Inferior parietal cortex (tissue), 1 donor: ENCODE data around the gene GPR84.

Experiments
- DNase-seq: peaks from one replicate; pipeline ENCODE4 v3.0.0-alpha.2; 2016; ENCODE audit errors: extremely low spot score

GPR84 gene

GRCh38 chr12:54392485-54393206 lies 28.4 kb upstream of the GPR84 start:
- DNase-seq: no peak

DNA sequence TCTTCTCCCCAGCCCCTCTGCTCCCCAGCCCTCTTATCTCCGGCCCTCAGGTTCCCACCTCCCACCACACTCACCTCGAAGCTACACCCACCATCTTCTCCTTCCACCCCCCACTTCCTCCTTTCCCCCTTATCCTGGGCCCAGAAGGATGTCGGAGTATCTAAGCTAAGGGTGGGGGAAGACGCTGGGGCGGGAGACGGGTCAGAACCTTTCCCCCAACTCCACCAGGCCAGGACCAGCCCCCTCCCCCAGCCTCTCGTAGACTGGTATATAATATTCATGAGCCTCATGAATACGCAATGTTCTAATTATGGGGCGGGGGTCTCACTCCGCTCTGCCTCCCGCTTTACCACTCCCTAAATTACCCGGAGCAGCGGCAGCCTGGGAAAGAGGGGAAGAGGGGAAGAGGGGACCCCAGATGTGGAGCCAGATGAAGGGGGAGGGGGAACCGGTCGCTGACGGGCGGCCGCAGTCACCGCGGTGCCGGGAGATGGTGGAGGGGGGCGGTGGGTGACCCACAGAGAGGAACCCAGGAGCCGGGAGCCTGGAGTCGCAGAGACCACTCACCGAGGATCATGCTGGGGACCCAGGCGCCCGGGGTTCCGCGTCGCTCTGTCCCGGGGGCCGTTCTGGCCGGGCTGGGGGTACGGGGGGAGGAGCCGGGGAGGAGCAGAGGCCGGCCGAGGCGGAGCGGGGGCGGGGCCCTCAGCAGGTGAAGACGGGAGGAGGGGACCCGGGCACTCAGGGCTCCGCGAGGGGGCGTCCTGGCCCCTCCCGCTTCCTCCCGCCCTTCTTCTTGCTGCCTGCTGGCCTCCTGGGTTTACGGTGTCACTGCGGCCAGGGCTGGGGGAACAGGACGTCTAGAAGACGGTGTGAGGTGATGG lies 26.6 kb upstream of the GPR84 start:
- DNase-seq: no peak

GRCh38 chr12:54390176-54390667 lies 25.9 kb upstream of the GPR84 start:
- DNase-seq: no peak

- DNase-seq: no peak
Observed at GRCh38 chr12:54389607-54390175, 25.4 kb upstream of the GPR84 start.

DNA sequence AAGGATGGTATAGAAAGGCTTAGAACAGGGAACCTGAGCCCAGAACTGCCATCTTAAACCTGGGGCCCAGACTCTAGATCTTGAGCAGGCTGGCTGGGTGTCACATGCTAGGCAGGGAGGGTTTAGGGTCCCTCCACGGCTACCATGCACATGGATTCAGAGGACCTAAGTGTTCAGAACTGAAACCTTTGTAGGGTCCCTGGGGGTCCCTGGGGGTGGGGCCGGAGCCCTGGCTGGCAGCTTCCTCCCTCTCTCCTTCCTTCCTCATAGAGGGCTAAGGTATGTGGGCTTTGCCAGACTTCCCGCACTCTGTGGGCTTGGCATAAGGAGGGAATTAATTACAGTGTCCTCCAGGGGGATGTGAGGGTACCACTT lies 24.8 kb upstream of the GPR84 start:
- no peak for DNase-seq

DNA sequence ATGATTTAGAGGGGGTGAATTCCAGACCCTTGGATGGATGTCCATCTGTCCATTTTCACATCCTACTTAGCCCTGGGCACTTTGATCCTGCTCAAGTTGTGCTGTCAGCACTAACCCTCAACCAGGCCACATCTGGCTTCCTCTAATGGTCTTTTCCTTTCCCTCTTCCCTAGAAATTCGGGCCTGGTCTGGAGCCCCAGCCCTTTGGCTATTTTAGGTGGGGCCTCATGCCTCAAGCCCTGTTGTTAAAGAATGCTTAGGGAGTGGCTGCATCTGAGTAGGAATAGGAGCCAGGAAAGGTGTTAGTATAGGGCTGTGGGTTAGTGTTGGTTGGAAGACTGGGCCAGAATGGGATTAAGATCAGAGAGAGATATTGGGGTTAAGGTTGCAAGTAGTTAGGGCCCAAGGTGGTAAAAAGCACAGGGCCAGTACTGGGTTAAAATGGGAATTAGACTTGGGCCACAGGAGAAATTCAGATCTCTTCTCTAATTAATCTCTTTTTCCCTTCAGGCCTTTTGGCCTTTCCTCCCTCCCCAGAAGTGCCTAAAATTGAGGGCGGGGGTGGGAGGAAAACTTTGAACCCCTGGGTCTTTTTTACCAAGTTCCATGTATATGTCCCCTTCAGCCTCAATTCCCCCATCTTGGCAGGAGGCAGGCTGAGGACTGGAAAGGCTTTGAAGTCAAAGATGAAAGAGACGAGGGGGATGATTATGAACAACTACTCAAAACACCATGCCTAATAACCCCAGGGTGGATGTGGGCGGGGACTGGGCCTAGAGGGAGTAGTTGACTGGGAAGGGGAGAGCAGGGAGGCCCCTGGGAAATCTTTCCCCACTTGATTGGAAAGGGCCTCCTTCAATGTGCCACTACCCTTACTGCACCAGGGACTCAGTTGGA lies 24.2 kb upstream of the GPR84 start:
- DNase-seq: no peak

DNA sequence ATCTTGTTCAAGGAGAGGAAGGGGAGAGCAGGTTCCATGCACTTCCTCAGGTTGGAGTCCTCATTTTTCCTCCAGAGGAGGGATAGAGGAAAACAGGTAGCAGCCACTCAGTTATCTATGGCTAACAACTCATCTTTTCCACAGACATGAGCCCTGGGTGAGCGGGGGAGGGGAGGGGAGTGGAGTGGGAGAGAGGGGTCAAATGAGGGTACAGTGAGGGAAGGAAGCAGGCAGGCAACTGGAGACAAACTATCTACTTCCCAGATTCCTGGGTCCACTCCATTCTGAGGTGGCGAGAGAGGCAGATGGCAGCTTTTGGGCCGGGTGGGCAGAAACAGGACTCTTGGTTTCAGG lies 22.8 kb upstream of the GPR84 start:
- no peak for DNase-seq

GRCh38 chr12:54386403-54387113 lies 22.3 kb upstream of the GPR84 start:
- DNase-seq: no peak

- no peak for DNase-seq
Observed at GRCh38 chr12:54385251-54385914, 21.1 kb upstream of the GPR84 start.

DNA sequence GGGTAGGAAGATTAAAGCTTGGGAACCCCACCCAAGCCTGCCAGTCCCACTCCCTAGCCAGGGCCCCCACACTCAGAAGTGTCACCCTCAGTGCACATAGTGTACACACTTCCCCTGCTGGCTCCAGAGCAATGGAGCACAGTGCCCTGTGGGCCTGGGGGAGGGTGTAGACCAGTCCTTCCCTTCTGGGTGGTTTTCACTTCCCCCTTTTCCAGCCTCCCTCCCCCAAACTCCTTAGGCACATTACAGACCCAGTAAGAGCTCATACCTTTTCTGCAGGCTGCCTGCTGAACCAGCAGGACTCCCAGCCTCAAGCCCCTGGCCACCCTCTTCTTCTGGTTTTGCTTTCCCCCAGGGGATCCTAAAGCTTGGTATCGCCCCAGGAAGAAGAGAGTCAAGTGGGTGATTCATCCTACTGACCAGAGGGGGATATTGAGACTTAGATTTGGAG lies 20.3 kb upstream of the GPR84 start, which contains the start of gene ZNF385A:
Gene ZNF385A, minus strand, starts transcription at position 143 of the 451 bp plus-strand sequence. CDS start 219 bp downstream, outside the sequence.
- DNase-seq: no peak

DNA sequence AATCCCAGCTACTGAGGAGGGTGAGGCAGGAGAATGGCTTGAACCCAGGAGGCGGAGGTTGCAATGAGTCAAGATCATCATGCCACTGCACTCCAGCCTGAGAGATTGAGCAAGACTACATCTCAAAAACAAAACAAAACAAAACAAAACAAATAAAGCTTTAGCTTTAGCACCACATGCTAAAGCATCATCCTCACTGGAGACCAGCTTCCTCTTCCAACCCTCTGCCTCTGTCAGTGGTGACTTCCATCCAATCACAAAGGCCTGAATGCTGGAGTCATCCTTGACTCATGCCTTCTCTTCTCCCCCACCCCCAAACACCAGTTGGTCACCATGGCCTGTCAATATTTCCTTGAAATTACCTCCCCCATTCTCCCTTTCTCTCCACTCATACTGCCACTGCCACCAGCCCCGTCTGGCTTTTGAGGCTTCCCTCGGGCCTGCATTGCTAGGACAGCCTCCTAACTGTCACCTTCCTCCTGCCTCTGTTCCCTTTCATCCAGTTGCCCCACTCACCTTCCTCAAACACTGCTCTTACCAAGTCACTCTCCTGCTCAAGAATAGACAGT lies 18.8 kb upstream of the GPR84 start:
- no peak for DNase-seq

DNA sequence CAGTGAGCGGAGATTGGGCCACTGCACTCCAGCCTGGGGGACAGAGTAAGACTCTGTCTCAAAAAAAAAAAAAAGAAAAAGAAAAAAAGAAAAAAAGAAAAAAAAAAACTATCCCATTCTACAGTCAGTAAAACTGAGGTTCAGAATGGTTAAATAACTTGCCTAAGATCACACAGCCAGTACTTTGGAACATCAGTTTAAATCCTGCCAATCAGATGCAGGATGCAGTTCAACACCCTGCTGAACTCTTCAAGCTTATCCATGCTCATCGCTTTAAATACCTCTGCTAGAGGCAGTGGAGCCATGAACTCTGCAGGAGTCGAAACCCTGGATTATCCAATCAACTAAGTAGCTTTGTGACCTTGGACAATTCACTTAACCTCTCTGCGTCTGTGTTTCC lies 16.9 kb upstream of the GPR84 start:
- no peak for DNase-seq

- DNase-seq: peak; percentile 92
Observed at GRCh38 chr12:54379398-54380201, 15.3 kb upstream of the GPR84 start.

GRCh38 chr12:54378796-54379397 lies 14.6 kb upstream of the GPR84 start:
- no peak for DNase-seq

DNA sequence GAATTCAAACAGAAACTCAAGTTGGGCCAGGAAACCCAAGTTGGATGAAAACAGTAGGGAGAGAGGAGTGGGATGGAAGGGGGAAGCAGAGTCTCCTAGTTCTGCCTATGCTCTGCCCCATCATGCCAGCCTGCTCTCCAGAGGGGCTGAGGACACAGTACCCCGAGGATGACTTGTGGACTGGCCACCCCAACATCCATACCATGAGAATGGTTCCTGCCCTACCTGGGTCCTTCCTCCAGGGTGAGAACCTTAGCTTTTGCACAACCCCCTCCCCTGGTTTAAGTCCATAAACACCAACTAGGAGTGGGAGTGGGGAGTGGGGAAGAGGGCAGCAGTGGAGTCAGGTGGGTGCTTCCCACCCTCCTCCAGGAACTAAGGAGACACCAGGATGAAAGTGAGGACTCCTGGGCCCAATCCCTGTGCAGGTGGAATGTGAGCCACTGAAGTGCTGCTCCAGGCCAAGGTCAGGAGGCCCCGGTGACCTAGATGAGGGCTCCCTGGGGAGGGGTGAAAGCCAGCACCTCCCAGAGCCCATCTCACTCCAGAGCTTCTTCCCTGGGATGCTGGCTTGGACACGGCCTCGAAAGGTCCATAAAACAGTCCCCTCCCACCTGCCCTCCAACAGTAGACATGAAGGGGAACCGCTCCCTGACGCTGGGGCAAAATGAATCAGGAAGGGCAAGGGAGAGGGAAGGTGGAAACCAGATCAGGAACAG lies 13.7 kb upstream of the GPR84 start:
- no peak for DNase-seq

DNA sequence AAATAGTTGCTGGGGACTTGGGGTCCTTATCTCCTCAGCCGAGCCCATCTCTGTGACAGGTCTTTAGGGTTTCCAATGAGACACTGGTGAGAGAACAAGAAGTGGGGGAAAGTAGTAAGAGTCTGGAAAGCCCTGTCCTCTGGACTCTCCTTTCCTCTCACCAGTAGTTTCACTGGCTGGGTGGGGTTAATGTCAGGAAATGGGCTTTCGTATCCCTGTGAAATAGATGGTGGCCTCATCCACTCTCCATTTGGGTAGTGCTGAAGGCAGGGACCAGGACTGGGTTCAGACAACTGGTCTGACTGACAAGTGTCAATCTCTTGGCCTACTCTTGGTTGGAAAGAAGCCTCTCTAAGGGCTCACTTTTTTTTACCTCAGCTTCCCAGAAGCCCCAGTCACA lies 12.7 kb upstream of the GPR84 start:
- no peak for DNase-seq

DNA sequence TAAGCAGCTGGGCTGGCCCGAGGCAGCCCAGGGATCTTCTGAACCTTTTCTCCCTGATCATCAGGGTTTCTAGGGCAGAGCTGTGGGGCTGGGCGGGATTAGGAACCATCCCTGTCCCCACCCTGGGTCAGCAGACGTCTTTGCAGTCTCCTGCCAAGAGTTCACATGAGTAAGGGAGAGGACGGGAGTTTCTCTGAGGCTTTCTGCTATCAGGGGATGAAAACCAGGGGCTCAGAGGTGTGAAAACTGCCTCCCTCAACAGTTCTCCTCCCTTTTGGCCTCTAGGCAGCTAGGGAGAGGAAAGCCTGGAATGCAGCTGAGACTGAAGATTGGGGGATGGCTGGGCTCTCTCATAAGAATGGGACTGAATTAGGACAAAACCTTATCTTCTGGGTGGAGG lies 12.3 kb upstream of the GPR84 start:
- no peak for DNase-seq

- DNase-seq: no peak
Observed at GRCh38 chr12:54375259-54375579, 10.9 kb upstream of the GPR84 start.
